Measurements from ENCODE around the gene SUCLG2. TPM values are rescaled to one million over a fixed set of nuclear protein-coding genes. Genes with fewer than 3 reads are reported as not detected.

Gene SUCLG2
- polyA plus RNA-seq, 1 donor (not counting 4 experiments of a cell fraction or from before 2014, with no cell fraction given), result 26.7 TPM

- Histone ChIP-seq H3K27ac (ENCODE audit: control insufficient read depth, insufficient read depth, low read length) (no peak overlapping the region), H2AFZ (ENCODE audit: control insufficient read depth, low read length) (no peak overlapping the region), H3K4me2 (ENCODE audit: control insufficient read depth, extremely low read depth, insufficient read depth, low read depth, low read length) (no peak overlapping the region), H3K79me2 (ENCODE audit: control insufficient read depth, insufficient read depth, low read length) (no peaks in the 10 kb centered on the region), H3K9ac (ENCODE audit: control insufficient read depth, extremely low read depth, insufficient read depth, low read length) (no peak overlapping the region), H3K9me1 (ENCODE audit: control insufficient read depth, extremely low read depth, insufficient read depth, low read length) (no peaks in the 10 kb centered on the region), H3K9me3 (ENCODE audit: control insufficient read depth, low read depth, low read length) (no peaks in the 10 kb centered on the region), H3K36me3 (ENCODE audit: control insufficient read depth in 2 of 2, extremely low read depth in 1 of 2, insufficient read depth in 2 of 2, low read length in 2 of 2) (no peaks in the 10 kb centered on the region), H3K27me3 (ENCODE audit: control insufficient read depth, extremely low read depth, insufficient read depth, low read length) (no peaks in the 10 kb centered on the region), H4K20me1 (ENCODE audit: control insufficient read depth, extremely low read depth, insufficient read depth, low read length) (no peaks in the 10 kb centered on the region), H3K4me3 (ENCODE audit: control insufficient read depth in 2 of 3, extremely low read depth in 1 of 3, insufficient read depth in 2 of 3, low read depth in 1 of 3, low read length in 3 of 3) (no peak overlapping the region), H3K4me1 (ENCODE audit: control insufficient read depth, extremely low read depth, insufficient read depth, low read length) (no peaks in the 10 kb centered on the region)
- DNase-seq (ENCODE audit: low read depth, low spot score), result no peak
- dilution Hi-C loops (cut with MboI; ENCODE audit: extremely low pct_ligation_motif_present, low sequenced_read_pairs), result no loop called here
- no peak for FAIRE-seq
- TF ChIP-seq CTCF (optimal IDR thresholded peaks at IDR 0.05 in 1 of 3, IDR thresholded peaks at IDR 0.05 in 1 of 3, conservative IDR thresholded peaks at IDR 0.05 in 1 of 3; ENCODE audit: extremely low read depth in 1 of 3, insufficient read depth in 2 of 3, low read length in 3 of 3), result no peak
- TF ChIP-seq EZH2 (IDR thresholded peaks at IDR 0.05; ENCODE audit: low read length), result no peak
Measured at GRCh38 chr3:67686069-67686468, 31.7 kb upstream of the SUCLG2 start.

- Histone ChIP-seq H3K9me3 (ENCODE audit: control insufficient read depth, low read depth, low read length) (no peaks in the 10 kb centered on the region), H3K4me2 (ENCODE audit: control insufficient read depth, extremely low read depth, insufficient read depth, low read depth, low read length) (no peak overlapping the region), H3K27ac (ENCODE audit: control insufficient read depth, insufficient read depth, low read length) (no peak overlapping the region), H3K9me1 (ENCODE audit: control insufficient read depth, extremely low read depth, insufficient read depth, low read length) (no peaks in the 10 kb centered on the region), H2AFZ (ENCODE audit: control insufficient read depth, low read length) (no peak overlapping the region), H3K79me2 (ENCODE audit: control insufficient read depth, insufficient read depth, low read length) (no peaks in the 10 kb centered on the region), H3K27me3 (ENCODE audit: control insufficient read depth, extremely low read depth, insufficient read depth, low read length) (no peaks in the 10 kb centered on the region), H3K4me1 (ENCODE audit: control insufficient read depth, extremely low read depth, insufficient read depth, low read length) (no peaks in the 10 kb centered on the region), H3K4me3 (ENCODE audit: control insufficient read depth in 2 of 3, extremely low read depth in 1 of 3, insufficient read depth in 2 of 3, low read depth in 1 of 3, low read length in 3 of 3) (no peak overlapping the region), H3K9ac (ENCODE audit: control insufficient read depth, extremely low read depth, insufficient read depth, low read length) (no peak overlapping the region), H3K36me3 (ENCODE audit: control insufficient read depth in 2 of 2, extremely low read depth in 1 of 2, insufficient read depth in 2 of 2, low read length in 2 of 2) (no peaks in the 10 kb centered on the region), H4K20me1 (ENCODE audit: control insufficient read depth, extremely low read depth, insufficient read depth, low read length) (no peaks in the 10 kb centered on the region)
- FAIRE-seq, result no peak
- no peak for TF ChIP-seq EZH2 (IDR thresholded peaks at IDR 0.05; ENCODE audit: low read length)
- no peak for TF ChIP-seq CTCF (optimal IDR thresholded peaks at IDR 0.05 in 1 of 3, IDR thresholded peaks at IDR 0.05 in 1 of 3, conservative IDR thresholded peaks at IDR 0.05 in 1 of 3; ENCODE audit: extremely low read depth in 1 of 3, insufficient read depth in 2 of 3, low read length in 3 of 3)
- dilution Hi-C loops (cut with MboI; ENCODE audit: extremely low pct_ligation_motif_present, low sequenced_read_pairs), result no loop called here
- no peak for DNase-seq (ENCODE audit: low read depth, low spot score)
Measured at GRCh38 chr3:67685499-67685898, 31.1 kb upstream of the SUCLG2 start.
